Neural progenitor cell (in vitro differentiated cells): ENCODE data around the gene HIGD1A. TPM values are rescaled to one million over a fixed set of nuclear protein-coding genes. Genes with fewer than 3 reads are reported as not detected.
A peak's percentile ranks its signal among the peaks of the same experiment; 100 is the strongest.

ENCODE experiments used
- DNase-seq: peaks from one replicate; pipeline ENCODE4 v3.0.0-alpha.2; 2016; ENCODE audit warnings: low spot score
- H2AFZ ChIP-seq: fragments of 200-600 bp; sonication (generic); replicated peaks from 2 replicates; pipeline ENCODE4 v1.6.1; 2016; ENCODE audit warnings: antibody characterized with exemption
- H3F3A ChIP-seq: fragments of 200-600 bp; sonication (generic); 2 replicates; pipeline ENCODE4 v1.6.1; 2016; ENCODE audit warnings: antibody characterized with exemption, low read depth
- H3K27ac ChIP-seq: fragments of 200-600 bp; sonication (generic); 2 replicates; pipeline ENCODE4 v1.5.1; 2016; ENCODE audit warnings: mild to moderate bottlenecking
- H3K27me3 ChIP-seq: fragments of 200-600 bp; sonication (generic); 2 replicates; pipeline ENCODE4 v1.6.1; 2016; ENCODE audit warnings: mild to moderate bottlenecking, moderate library complexity
- H3K36me3 ChIP-seq: fragments of 200-600 bp; sonication (generic); 2 replicates; pipeline ENCODE4 v1.5.1; 2016
- H3K4me1 ChIP-seq: fragments of 200-600 bp; sonication (generic); 2 replicates; pipeline ENCODE4 v1.6.1; 2016; ENCODE audit warnings: mixed run types
- H3K4me2 ChIP-seq: fragments of 200-600 bp; sonication (generic); 2 replicates; pipeline ENCODE4 v1.6.1; 2016
- H3K4me3 ChIP-seq: fragments of 200-600 bp; sonication (generic); 2 replicates; pipeline ENCODE4 v1.5.1; 2016
- H3K79me2 ChIP-seq: fragments of 200-600 bp; sonication (generic); 2 replicates; pipeline ENCODE4 v1.6.1; 2016; ENCODE audit warnings: low read depth
- H3K9ac ChIP-seq: fragments of 200-600 bp; sonication (generic); 2 replicates; pipeline ENCODE4 v1.6.1; 2016
- H3K9me3 ChIP-seq: fragments of 200-600 bp; sonication (generic); 2 replicates; pipeline ENCODE4 v1.5.1; 2016; ENCODE audit warnings: low read depth
- H4K20me1 ChIP-seq: fragments of 200-600 bp; sonication (generic); 2 replicates; pipeline ENCODE4 v1.6.1; 2016; ENCODE audit warnings: low read depth
- H3K27ac Mint-ChIP-seq: 3 replicates; pipeline ENCODE4 v1.8.0; 2021; ENCODE audit warnings: mixed read lengths
- H3K27me3 Mint-ChIP-seq: 2 replicates; pipeline ENCODE4 v1.8.0; 2022; ENCODE audit warnings: low read depth, mild to moderate bottlenecking, inconsistent platforms, moderate library complexity, mixed read lengths; ENCODE audit not compliant: insufficient read depth
- H3K36me3 Mint-ChIP-seq: 3 replicates; pipeline ENCODE4 v1.8.0; 2021; ENCODE audit warnings: mixed read lengths
- H3K4me1 Mint-ChIP-seq: 3 replicates; pipeline ENCODE4 v1.8.0; 2021; ENCODE audit warnings: mixed read lengths
- H3K4me3 Mint-ChIP-seq: 3 replicates; pipeline ENCODE4 v1.8.0; 2021; ENCODE audit warnings: mild to moderate bottlenecking, moderate library complexity, mixed read lengths
- H3K9me3 Mint-ChIP-seq: 3 replicates; pipeline ENCODE4 v1.8.0; 2020; ENCODE audit warnings: mixed read lengths
- EZH2 ChIP-seq: fragments of 200-600 bp; sonication (generic); IDR thresholded peaks from 2 replicates; pipeline ENCODE4 v1.6.1; 2017; ENCODE audit warnings: antibody characterized with exemption, mild to moderate bottlenecking, moderate library complexity
- EZH2phosphoT487 ChIP-seq: fragments of 200-600 bp; sonication (generic); IDR thresholded peaks from 2 replicates; pipeline ENCODE4 v1.6.1; 2017; ENCODE audit warnings: antibody characterized with exemption
- total RNA-seq: library from RNA; depleted of rRNA; stranded (reverse); fragments of >200 nt; gene quantifications from 2 replicates; pipeline ENCODE4 v1.2.3, GENCODE V29; 2015; ENCODE audit warnings: low replicate concordance
- TF ChIP-seq, protein P1 (sequence below): fragments of 200-600 bp; sonication (generic); IDR thresholded peaks from 2 replicates; pipeline ENCODE4 v1.5.1; 2017; ENCODE audit warnings: antibody characterized with exemption, mild to moderate bottlenecking

Gene HIGD1A
- total RNA-seq, 1 donor from 2014 or later = 181 TPM

- no peak overlapping the region for H3K9ac ChIP-seq
Observed at GRCh38 chr3:42745776-42746454, 58.4 kb downstream of the HIGD1A start.

DNA sequence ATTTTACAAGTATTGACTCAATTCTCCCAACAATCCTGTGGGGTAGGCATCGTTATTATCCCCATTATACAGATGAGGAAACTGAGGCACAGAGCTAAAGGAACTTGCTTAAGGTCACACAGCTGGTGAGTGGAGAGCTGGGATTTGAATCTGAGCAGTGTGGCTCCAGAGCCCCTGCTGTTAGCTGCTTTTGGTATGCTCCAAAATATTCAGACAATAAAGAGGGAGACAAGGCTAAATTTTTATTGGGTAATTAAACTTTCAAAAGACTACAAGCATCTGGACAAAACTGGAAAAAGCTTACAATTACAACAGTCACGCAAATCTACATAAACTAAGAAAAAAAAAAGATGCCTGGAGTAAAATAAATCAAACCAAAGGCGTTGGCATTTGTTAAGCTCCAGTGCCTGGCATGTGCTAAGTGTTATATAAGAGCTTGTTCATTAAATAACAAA, 59.0 kb downstream of the HIGD1A start:
- DNase-seq = no peak
- Histone ChIP-seq H4K20me1 (no peaks in the 10 kb centered on the region), H3K4me3 (no peak overlapping the region)

More at GRCh38 chr3:42745776-42746454, 58.4 kb downstream of the HIGD1A start:
- no peak overlapping the region for H3K4me3 Mint-ChIP-seq
- TF ChIP-seq EZH2 = no peak
- TF ChIP-seq, protein P1, sequence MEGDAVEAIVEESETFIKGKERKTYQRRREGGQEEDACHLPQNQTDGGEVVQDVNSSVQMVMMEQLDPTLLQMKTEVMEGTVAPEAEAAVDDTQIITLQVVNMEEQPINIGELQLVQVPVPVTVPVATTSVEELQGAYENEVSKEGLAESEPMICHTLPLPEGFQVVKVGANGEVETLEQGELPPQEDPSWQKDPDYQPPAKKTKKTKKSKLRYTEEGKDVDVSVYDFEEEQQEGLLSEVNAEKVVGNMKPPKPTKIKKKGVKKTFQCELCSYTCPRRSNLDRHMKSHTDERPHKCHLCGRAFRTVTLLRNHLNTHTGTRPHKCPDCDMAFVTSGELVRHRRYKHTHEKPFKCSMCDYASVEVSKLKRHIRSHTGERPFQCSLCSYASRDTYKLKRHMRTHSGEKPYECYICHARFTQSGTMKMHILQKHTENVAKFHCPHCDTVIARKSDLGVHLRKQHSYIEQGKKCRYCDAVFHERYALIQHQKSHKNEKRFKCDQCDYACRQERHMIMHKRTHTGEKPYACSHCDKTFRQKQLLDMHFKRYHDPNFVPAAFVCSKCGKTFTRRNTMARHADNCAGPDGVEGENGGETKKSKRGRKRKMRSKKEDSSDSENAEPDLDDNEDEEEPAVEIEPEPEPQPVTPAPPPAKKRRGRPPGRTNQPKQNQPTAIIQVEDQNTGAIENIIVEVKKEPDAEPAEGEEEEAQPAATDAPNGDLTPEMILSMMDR = no peak
- H3K36me3 Mint-ChIP-seq = no peaks in the 10 kb centered on the region
- no peaks in the 10 kb centered on the region for H3K9me3 ChIP-seq
- no peaks in the 10 kb centered on the region for H3K27me3 ChIP-seq
- H3K79me2 ChIP-seq = no peaks in the 10 kb centered on the region
- no peaks in the 10 kb centered on the region for H3K36me3 ChIP-seq
- peaks cover 5% of the 10 kb centered on the region for H3K27me3 Mint-ChIP-seq
- H3K4me1 Mint-ChIP-seq = peaks cover 13% of the 10 kb centered on the region
- no peak overlapping the region for H3K4me3 ChIP-seq
- H3K4me2 ChIP-seq = no peak overlapping the region
- DNase-seq = no peak
- H3F3A ChIP-seq = peaks cover 4% of the 10 kb centered on the region
- H3K27ac Mint-ChIP-seq = no peak overlapping the region
- no peak overlapping the region for H3K27ac ChIP-seq
- H3K9me3 Mint-ChIP-seq = no peaks in the 10 kb centered on the region
- no peaks in the 10 kb centered on the region for H4K20me1 ChIP-seq
- peaks cover 16% of the 10 kb centered on the region for H3K4me1 ChIP-seq
- no peak overlapping the region for H2AFZ ChIP-seq

GRCh38 chr3:42743204-42743995, 60.9 kb downstream of the HIGD1A start:
- H3K4me2 ChIP-seq = no peak overlapping the region
- H3K27me3 Mint-ChIP-seq = peaks cover 5% of the 10 kb centered on the region
- H3K9ac ChIP-seq = no peak overlapping the region
- no peak overlapping the region for H3K4me3 Mint-ChIP-seq
- no peak overlapping the region for H3K27ac ChIP-seq
- H4K20me1 ChIP-seq = no peaks in the 10 kb centered on the region
- no peak for DNase-seq
- TF ChIP-seq EZH2 (no peak), EZH2phosphoT487 (no peak)
- TF ChIP-seq, protein P1 = no peak
- peaks cover 9% of the 10 kb centered on the region for H3K4me1 ChIP-seq
- H3K9me3 ChIP-seq = no peaks in the 10 kb centered on the region
- no peak overlapping the region for H2AFZ ChIP-seq
- peaks cover 4% of the 10 kb centered on the region for H3F3A ChIP-seq
- H3K27me3 ChIP-seq = no peaks in the 10 kb centered on the region
- H3K36me3 Mint-ChIP-seq = no peaks in the 10 kb centered on the region
- no peaks in the 10 kb centered on the region for H3K36me3 ChIP-seq
- peak overlapping the region; percentile 7 for H3K27ac Mint-ChIP-seq
- no peak overlapping the region for H3K4me3 ChIP-seq
- H3K79me2 ChIP-seq = no peaks in the 10 kb centered on the region
- peaks cover 6% of the 10 kb centered on the region for H3K4me1 Mint-ChIP-seq
- peaks cover 3% of the 10 kb centered on the region for H3K9me3 Mint-ChIP-seq

More for the DNA sequence above, 59.0 kb downstream of the HIGD1A start:
- Histone ChIP-seq H3K36me3 (no peaks in the 10 kb centered on the region), H3K4me2 (no peak overlapping the region), H3K9me3 (no peaks in the 10 kb centered on the region), H2AFZ (no peak overlapping the region), H3K79me2 (no peaks in the 10 kb centered on the region), H3K4me1 (peaks cover 16% of the 10 kb centered on the region), H3K9ac (no peak overlapping the region), H3K27me3 (no peaks in the 10 kb centered on the region), H3F3A (peaks cover 4% of the 10 kb centered on the region), H3K27ac (no peak overlapping the region)
- peaks cover 5% of the 10 kb centered on the region for H3K27me3 Mint-ChIP-seq
- peaks cover 13% of the 10 kb centered on the region for H3K4me1 Mint-ChIP-seq
- no peaks in the 10 kb centered on the region for H3K36me3 Mint-ChIP-seq
- no peak overlapping the region for H3K4me3 Mint-ChIP-seq
- TF ChIP-seq EZH2phosphoT487 = no peak
- TF ChIP-seq, protein P1 = no peak
- TF ChIP-seq EZH2 = no peak
- no peaks in the 10 kb centered on the region for H3K9me3 Mint-ChIP-seq
- no peak overlapping the region for H3K27ac Mint-ChIP-seq
